OCI-LY3 (cell line): ENCODE data around the gene TRIP11.

Source experiments
- H2AFZ ChIP-seq: fragments of 200-600, 300-600 bp; shearing (Covaris generic); 2 replicates; pipeline ENCODE4 v1.6.0; 2014; ENCODE audit warnings: antibody characterized with exemption, low read depth, low read length
- H3K27ac ChIP-seq: fragments of 200-600, 300-600 bp; sonication (generic); 2 replicates; pipeline ENCODE4 v1.5.1; 2014; ENCODE audit warnings: mild to moderate bottlenecking, low read length, moderate library complexity, mixed read lengths
- H3K27me3 ChIP-seq: fragments of 200-600, 300-600 bp; sonication (generic); 2 replicates; pipeline ENCODE4 v1.6.1; 2014; ENCODE audit warnings: low read depth, low read length, mixed read lengths
- H3K36me3 ChIP-seq: fragments of 200-600, 300-600 bp; sonication (generic); replicated peaks from 2 replicates; pipeline ENCODE3; 2014; ENCODE audit warnings: low read depth, low read length, mixed read lengths
- H3K4me1 ChIP-seq: fragments of 300-600, 200-600 bp; sonication (generic); 2 replicates; pipeline ENCODE4 v1.6.1; 2014; ENCODE audit warnings: low read length, mixed read lengths
- H3K4me2 ChIP-seq: fragments of 200-600, 300-600 bp; sonication (generic); 2 replicates; pipeline ENCODE4 v1.6.1; 2014; ENCODE audit warnings: low read length, mixed read lengths
- H3K4me3 ChIP-seq: fragments of 300-600, 200-600 bp; sonication (generic); 2 replicates; pipeline ENCODE4 v1.5.1; 2014; ENCODE audit warnings: antibody characterized with exemption, mild to moderate bottlenecking, low read length, moderate library complexity
- H3K79me2 ChIP-seq: fragments of 300-600, 200-600 bp; shearing (Covaris generic); 2 replicates; pipeline ENCODE4 v1.6.1; 2014; ENCODE audit warnings: mild to moderate bottlenecking, low read length, mixed read lengths
- H3K9ac ChIP-seq: fragments of 300-600, 200-600 bp; shearing (Covaris generic); 2 replicates; pipeline ENCODE4 v1.6.0; 2014; ENCODE audit warnings: mild to moderate bottlenecking, low read length, moderate library complexity
- H3K9me3 ChIP-seq: fragments of 200-600, 300-600 bp; shearing (Covaris generic); 2 replicates; pipeline ENCODE4 v1.6.1; 2014; ENCODE audit warnings: low read length, mixed read lengths; ENCODE audit not compliant: insufficient read depth
- H4K20me1 ChIP-seq: fragments of 200-600, 300-600 bp; sonication (generic); 2 replicates; pipeline ENCODE4 v1.6.1; 2016; ENCODE audit warnings: low read length, mixed read lengths; ENCODE audit not compliant: insufficient read depth
- CTCF ChIP-seq: fragments of 200-600, 300-600 bp; sonication (generic); IDR thresholded peaks from 2 replicates; pipeline ENCODE4 v1.5.1; 2014; ENCODE audit warnings: antibody characterized with exemption, low read length, low read depth
- EZH2phosphoT487 ChIP-seq: fragments of 200-600 bp; shearing (Covaris generic); IDR thresholded peaks from 2 replicates; pipeline ENCODE4 v1.6.1; 2018; ENCODE audit warnings: antibody characterized with exemption, mixed run types, low read depth

Gene TRIP11

GRCh38 chr14:91929700-91930099 lies 110.2 kb downstream of the TRIP11 start:
- H3K27ac ChIP-seq: no peak overlapping the region
- no peaks in the 10 kb centered on the region for H3K9me3 ChIP-seq
- no peak overlapping the region for H3K4me3 ChIP-seq
- no peak overlapping the region for H2AFZ ChIP-seq
- no peaks in the 10 kb centered on the region for H3K27me3 ChIP-seq
- no peak for TF ChIP-seq CTCF
- TF ChIP-seq EZH2phosphoT487: no peak
- no peaks in the 10 kb centered on the region for H4K20me1 ChIP-seq
- H3K4me2 ChIP-seq: no peak overlapping the region
- no peaks in the 10 kb centered on the region for H3K4me1 ChIP-seq
- H3K9ac ChIP-seq: no peak overlapping the region
- H3K36me3 ChIP-seq: no peaks in the 10 kb centered on the region
- no peaks in the 10 kb centered on the region for H3K79me2 ChIP-seq

GRCh38 chr14:91927800-91928199 lies 112.1 kb downstream of the TRIP11 start:
- H3K36me3 ChIP-seq: no peaks in the 10 kb centered on the region
- TF ChIP-seq CTCF: no peak
- TF ChIP-seq EZH2phosphoT487: no peak
- H3K9ac ChIP-seq: no peak overlapping the region
- H4K20me1 ChIP-seq: no peaks in the 10 kb centered on the region
- H3K27me3 ChIP-seq: no peaks in the 10 kb centered on the region
- no peak overlapping the region for H3K4me2 ChIP-seq
- H3K79me2 ChIP-seq: no peaks in the 10 kb centered on the region
- no peak overlapping the region for H2AFZ ChIP-seq
- H3K27ac ChIP-seq: no peak overlapping the region
- no peaks in the 10 kb centered on the region for H3K9me3 ChIP-seq
- H3K4me1 ChIP-seq: no peaks in the 10 kb centered on the region
- H3K4me3 ChIP-seq: no peak overlapping the region

DNA sequence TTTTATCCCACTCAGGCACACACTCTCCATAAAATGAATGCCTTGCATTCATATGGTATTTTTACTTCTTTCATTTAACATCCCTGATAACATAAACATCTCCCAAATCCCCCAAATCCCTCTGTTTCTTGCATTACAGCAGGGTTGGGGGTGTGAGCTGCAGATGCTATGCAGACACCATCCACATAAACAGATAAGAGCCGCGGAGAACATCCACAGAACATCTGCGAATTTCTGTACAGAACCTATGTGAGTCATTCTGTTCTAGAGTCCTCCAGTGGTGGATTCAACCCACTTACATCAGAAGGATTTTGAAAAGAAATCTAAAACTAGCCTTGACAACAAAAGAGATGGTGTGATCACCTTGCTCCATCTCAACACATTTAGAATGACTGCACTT lies 112.7 kb downstream of the TRIP11 start:
- Histone ChIP-seq H3K4me3 (no peak overlapping the region), H2AFZ (no peak overlapping the region), H3K27me3 (no peaks in the 10 kb centered on the region), H3K36me3 (no peaks in the 10 kb centered on the region), H3K9me3 (no peaks in the 10 kb centered on the region), H3K4me1 (no peaks in the 10 kb centered on the region), H3K79me2 (no peaks in the 10 kb centered on the region), H3K27ac (no peak overlapping the region), H3K4me2 (no peak overlapping the region), H3K9ac (no peak overlapping the region), H4K20me1 (no peaks in the 10 kb centered on the region)
- TF ChIP-seq EZH2phosphoT487 (no peak), CTCF (no peak)

- H3K9me3 ChIP-seq: no peaks in the 10 kb centered on the region
- no peak overlapping the region for H3K27ac ChIP-seq
- no peak overlapping the region for H2AFZ ChIP-seq
- H3K27me3 ChIP-seq: no peaks in the 10 kb centered on the region
- no peaks in the 10 kb centered on the region for H4K20me1 ChIP-seq
- no peak overlapping the region for H3K4me2 ChIP-seq
- no peak overlapping the region for H3K4me3 ChIP-seq
- TF ChIP-seq CTCF (no peak), EZH2phosphoT487 (no peak)
- no peak overlapping the region for H3K9ac ChIP-seq
- no peaks in the 10 kb centered on the region for H3K36me3 ChIP-seq
- no peaks in the 10 kb centered on the region for H3K79me2 ChIP-seq
- no peaks in the 10 kb centered on the region for H3K4me1 ChIP-seq
Observed at GRCh38 chr14:91926131-91926890, 113.5 kb downstream of the TRIP11 start.
